NCI-H1105 treated with DMSO at 0.1 percent for 48 hours (cell line): ENCODE data around the gene MYMK.

Experiments
- DNase-seq: peaks from one replicate; lab custom pipeline; 2025; lab: John Stamatoyannopoulos, UW

The MYMK gene

GRCh38 chr9:133485531-133486260 lies 39.1 kb downstream of the MYMK start:
- no peak for DNase-seq

GRCh38 chr9:133484671-133485437 lies 39.9 kb downstream of the MYMK start:
- no peak for DNase-seq

- DNase-seq: no peak
Observed at GRCh38 chr9:133483611-133484010, 41.1 kb downstream of the MYMK start.

- DNase-seq: peak; percentile 87
Observed at GRCh38 chr9:133478851-133479711, 45.7 kb downstream of the MYMK start, which contains the start of gene SLC2A6. Gene SLC2A6 (minus strand): TSS chr9:133479099. CDS start chr9:133479059, 40 bp downstream.

DNA sequence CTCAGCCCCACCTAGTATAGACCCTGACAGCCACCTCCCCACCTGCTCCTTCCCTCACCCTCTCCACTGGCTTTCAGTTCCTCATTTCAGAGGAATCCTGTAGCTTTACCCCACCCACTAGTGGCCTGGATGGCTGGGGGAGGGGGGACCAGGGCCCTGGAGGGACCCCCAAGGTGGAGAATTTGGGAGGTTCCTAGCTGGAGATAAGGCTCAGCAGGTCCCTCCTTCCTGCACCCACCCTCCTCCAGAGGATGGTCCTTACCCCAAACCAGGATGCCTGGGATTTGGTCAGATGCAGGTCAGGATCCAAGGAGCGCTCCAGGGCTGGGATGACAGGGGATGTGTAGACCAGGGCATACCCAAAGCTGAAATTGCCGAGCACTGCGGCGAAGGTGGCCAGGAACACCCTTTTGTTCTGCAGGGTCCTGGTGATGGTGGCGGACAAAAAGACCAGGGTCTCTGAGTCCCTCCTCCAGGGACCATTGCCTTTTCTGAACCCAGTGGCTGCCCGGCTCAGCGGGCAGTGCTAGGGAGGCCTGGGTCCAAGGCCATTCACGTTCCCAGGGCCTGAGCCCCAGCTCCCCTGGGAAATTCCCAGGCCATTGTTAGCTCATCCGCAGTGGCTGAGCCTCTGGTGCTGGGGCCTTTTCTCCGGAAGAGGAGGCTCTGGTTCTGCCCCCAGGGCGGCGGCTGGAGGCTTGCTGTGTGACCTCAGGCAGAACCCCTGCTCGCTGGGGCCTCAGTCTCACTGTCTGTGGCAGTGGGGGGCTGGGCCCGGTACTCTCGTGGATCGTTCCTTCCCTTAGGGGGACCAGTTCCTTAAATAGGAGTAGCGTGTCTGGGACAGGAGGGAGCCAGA lies 46.5 kb downstream of the MYMK start:
- DNase-seq: no peak

DNA sequence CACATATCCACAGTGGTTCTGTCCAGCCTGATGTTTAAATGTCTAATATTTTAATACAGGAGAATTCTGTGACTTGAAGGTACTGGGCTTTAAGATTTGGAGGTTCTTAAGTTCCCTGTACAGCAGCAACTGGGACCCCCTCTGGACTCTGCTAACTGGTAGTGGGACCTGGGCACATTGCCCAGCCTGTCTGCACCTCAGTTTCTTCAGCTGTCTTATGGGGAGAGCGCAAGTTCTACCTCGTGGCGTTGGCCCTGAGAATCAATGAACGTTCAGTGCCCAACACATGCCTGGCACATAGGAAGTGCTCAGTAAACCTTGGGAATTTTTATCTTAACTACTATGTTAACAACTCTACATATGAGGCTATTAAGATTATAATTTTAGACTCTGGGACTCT lies 47.3 kb downstream of the MYMK start:
- no peak for DNase-seq

DNA sequence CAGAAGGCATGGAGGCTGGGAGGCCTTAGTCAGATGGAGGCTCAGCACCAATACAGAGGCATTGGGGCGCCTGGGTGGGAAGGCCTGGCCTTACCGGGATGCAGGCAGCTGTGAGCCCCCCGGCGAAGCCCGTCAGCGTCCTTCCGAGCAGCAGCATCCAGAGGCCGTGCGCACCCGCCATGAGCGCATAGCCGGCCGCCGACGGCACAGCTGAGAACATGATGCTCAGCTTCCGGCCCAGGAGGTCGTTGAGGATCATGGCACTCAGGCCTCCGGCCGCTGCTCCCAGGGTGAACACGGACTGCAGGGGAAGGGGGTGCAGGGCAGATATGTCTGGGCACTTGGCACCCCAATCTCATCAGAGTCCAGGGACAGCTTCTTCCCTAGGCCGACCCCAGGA lies 47.8 kb downstream of the MYMK start:
- DNase-seq: no peak

- DNase-seq: no peak
Observed at GRCh38 chr9:133476036-133476931, 48.5 kb downstream of the MYMK start.

DNA sequence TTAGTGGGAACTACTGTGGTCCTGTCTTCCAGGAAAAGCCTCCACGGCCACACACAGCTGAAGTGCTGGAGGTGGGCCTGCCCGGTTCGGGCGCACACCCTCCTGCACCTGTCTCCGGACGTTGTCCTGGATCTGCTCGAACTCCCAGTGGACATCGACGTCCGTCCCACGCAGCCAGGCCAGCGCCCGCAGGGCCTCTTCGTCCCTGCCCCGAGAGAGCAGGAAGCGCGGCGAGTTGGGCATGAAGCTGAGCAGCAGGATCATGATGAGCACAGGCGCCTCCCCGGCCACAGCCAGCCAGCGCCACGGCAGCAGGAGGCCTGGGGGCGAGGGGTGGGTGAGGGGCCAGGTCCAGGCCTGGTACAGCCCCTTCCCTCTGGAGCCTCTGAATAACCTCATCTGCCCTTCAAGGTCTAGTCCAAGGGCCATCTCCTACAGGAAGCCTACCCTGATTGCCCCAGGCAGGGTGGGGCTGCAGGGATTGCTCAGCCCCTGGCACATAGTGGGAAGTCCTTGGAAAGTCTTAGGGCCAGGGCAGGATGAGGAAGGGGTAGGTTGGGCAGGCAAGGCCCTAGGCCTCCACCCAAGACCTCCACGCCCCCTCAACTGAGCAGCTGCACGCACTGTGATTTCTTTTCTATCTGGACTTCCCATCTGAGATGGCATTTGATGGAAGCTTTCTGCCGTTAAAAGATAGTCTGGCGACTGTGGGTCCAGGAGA lies 49.3 kb downstream of the MYMK start:
- DNase-seq: no peak

- DNase-seq: no peak
Observed at GRCh38 chr9:133474853-133475252, 49.9 kb downstream of the MYMK start.

- no peak for DNase-seq
Observed at GRCh38 chr9:133474215-133474614, 50.5 kb downstream of the MYMK start.

- DNase-seq: no peak
Observed at GRCh38 chr9:133473743-133474142, 51.0 kb downstream of the MYMK start.

DNA sequence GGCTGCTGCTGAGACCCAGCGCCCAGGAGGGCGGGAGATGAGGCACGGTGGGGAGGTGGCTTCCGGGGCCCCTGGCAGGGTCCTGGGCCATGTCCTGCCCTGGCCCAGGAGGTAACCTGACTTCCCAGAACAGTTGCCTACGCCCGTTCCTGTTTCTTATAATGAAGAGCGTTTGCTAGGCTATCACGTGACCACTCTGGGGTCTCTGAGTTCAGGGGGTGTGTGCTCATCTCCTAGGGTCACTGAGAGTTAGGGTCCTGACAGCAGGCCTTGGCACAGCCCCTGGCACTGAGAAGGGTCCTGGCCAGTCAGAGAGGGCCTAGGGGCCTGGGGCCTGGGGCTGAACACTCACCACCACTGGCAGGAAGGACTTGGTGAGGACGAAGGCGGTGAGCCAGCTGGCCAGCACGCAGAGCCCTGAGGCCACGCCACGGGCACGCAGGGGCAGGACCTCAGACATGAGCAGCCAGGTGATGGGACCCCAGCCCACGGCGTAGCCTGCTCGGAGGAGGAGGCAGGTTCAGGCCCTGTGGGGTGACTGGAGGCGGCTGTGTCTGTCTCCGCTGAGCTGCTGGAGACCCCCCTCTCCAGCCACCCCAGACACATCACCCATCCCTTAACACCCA lies 51.9 kb downstream of the MYMK start:
- DNase-seq: no peak

DNA sequence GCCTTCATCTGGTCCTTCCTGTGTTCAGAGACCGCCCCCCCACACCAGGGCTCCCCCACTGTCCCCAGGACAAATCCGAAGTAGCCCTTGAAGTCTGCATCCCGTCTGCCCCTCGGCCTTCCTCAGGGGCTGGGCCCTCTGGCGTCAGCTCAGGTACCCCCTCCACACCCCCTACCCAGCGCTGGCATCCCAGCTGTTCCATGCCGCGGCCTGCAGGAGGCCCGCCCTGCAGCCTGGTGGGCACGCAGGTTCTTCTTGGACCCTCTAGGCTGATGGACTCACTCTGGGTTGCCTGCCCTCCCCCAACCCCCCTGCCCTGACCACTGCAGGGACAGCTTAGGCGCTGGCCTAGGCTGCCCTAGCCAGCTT lies 52.5 kb downstream of the MYMK start:
- DNase-seq: no peak

DNA sequence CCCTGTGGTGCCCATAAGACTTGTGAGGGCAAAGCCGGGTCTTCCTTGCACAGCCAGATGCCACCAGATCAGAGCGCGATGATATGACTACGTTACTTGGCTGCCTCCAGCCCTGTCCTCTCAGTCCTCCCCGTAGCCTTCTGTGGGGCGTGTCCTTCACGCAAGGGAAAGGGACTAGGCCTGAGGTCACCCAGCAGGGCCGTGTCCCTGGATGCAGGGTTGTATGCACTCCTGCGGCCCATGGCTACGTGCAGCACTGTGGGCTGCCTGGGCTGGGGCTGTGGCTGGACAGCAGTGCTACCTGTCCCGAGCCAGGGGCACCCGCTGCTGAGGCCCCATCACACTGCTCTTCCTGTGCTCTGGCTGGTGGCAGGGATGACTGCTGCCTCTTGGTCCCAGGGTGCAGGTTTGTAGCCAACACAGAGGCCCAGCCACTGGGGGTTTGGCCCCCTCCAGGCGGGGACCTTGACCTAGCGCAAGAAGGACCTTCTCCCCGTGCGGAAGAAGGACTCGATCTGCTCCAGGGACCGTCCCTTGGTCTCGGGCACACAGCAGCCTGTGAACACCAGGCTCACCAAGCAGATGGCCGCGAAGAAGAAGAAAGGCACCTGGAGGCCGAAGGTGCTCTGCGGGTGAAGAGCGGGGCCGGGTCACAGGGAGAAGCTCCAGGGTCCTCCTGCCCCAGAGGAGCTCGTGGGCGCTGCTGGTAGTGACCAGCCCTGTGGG lies 53.0 kb downstream of the MYMK start:
- DNase-seq: no peak

DNA sequence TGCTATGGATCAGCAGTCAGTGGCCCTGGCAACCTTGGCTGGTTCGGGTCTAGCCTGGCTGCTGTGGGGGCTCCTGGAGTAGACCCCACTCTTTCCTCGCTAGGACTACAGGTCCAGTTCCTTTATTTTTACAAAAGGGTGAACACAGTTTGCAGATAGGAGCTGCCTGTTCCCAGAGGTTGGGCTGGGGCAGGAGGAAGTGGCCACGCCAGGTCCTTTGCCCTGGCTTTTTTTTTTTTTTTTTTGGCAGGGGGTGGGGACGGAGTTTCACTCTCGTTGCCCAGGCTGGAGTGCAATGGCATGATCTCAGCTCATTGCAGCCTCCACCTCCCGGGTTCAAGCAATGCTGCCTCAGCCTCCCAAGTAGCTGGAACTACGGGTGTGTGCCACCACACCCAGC lies 53.8 kb downstream of the MYMK start:
- DNase-seq: no peak

DNA sequence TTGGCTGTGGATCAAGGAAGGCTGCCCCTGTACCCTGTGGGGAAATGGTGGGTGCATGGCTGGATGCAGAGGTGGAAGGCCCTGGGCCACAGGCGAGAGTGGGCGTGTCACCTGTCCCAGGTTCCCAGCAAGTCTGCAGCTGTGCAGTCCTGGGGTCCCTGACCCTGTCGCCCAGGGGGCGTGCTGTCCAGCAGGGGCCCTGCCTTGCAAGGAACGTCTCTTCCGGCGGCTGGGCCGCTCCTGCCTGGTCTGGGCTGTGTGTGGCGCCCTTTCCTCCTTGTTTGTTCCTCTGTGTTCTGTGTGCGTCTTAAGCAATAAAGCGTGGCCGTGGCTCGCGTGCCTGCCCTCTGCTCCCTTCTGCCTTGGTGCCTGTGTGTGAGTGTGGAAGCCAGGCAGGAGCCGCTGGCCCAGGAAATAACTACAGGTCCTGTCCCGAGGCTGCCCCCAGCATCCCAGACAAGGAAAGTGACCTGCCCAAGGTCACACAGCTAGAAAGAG lies 54.3 kb downstream of the MYMK start:
- no peak for DNase-seq

DNA sequence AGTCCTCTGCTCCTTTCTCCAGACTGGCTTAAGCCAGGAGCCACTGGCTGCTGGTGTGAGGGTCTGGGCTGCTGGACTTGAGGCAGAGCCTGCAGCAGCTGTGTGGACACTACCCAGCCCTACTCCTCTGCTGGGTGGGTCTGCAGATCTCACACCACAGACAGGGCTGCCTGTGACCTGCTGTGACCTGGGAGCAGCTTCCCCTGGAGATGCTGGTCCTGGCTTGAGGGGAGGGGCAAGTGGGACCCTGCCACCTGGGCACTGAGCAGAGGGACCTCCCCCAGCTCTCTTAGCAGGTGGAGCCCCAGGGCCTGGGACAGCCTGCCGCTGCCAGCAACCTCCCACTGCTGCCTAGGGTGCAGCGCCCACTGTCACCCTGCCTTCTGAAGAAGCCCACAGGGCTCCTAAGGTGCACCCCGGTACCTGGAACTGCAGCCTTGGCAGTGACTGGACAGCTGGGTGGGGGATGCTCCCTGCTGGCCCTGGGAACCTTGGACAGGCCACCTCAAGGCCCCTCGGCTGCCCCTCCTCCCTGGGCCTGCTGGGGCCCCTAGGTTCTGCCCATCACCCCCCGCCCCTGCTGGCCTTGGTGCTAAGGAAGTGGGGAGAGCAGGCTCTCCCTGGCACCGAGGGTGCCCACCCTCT lies 55.9 kb downstream of the MYMK start:
- no peak for DNase-seq
